Smooth muscle cell (in vitro differentiated cells): ENCODE measurements around the gene YIPF2. TPM values are rescaled to one million over a fixed set of nuclear protein-coding genes. Genes with fewer than 3 reads are reported as not detected.

Source experiments
- DNase-seq: peaks from one replicate; lab custom pipeline; 2025; ENCODE audit not compliant: unreplicated experiment; lab: John Stamatoyannopoulos, UW
- H2AFZ ChIP-seq: fragments of 200-600 bp; sonication (generic); 2 replicates; pipeline ENCODE4 v1.6.0; 2016; ENCODE audit warnings: antibody characterized with exemption, low read depth, mild to moderate bottlenecking
- H3F3A ChIP-seq: fragments of 200-600 bp; sonication (generic); 2 replicates; pipeline ENCODE4 v1.6.0; 2017; ENCODE audit warnings: antibody characterized with exemption, low read depth
- H3K27ac ChIP-seq: fragments of 200-600 bp; sonication (generic); 2 replicates; pipeline ENCODE4 v1.5.1; 2016; ENCODE audit warnings: low read depth, mild to moderate bottlenecking
- H3K27me3 ChIP-seq: fragments of 200-600 bp; sonication (generic); 2 replicates; pipeline ENCODE4 v1.6.1; 2016; ENCODE audit warnings: low read depth, mild to moderate bottlenecking
- H3K36me3 ChIP-seq: fragments of 200-600 bp; sonication (generic); 2 replicates; pipeline ENCODE4 v1.5.1; 2016; ENCODE audit warnings: low read depth
- H3K4me1 ChIP-seq: fragments of 200-600 bp; sonication (generic); 2 replicates; pipeline ENCODE4 v1.5.1; 2016; ENCODE audit warnings: low read depth
- H3K4me2 ChIP-seq: fragments of 200-600 bp; sonication (generic); 2 replicates; pipeline ENCODE4 v1.6.0; 2016; ENCODE audit warnings: mild to moderate bottlenecking
- H3K4me3 ChIP-seq: fragments of 200-600 bp; sonication (generic); 2 replicates; pipeline ENCODE4 v1.5.1; 2016; ENCODE audit warnings: mild to moderate bottlenecking
- H3K79me2 ChIP-seq: fragments of 200-600 bp; sonication (generic); 2 replicates; pipeline ENCODE4 v1.6.0; 2016; ENCODE audit warnings: low read depth, mild to moderate bottlenecking
- H3K9ac ChIP-seq: fragments of 200-600 bp; sonication (generic); 2 replicates; pipeline ENCODE4 v1.6.0; 2016; ENCODE audit warnings: low read depth
- H3K9me3 ChIP-seq: fragments of 200-600 bp; sonication (generic); replicated peaks from 2 replicates; pipeline ENCODE4 v1.5.1; 2016; ENCODE audit warnings: low read depth
- H4K20me1 ChIP-seq: fragments of 200-600 bp; sonication (generic); 2 replicates; pipeline ENCODE4 v1.6.0; 2016; ENCODE audit warnings: low read depth
- WGBS: methylation state at CpG from one replicate; pipeline ENCODE4 v1.1.7; 2016; ENCODE audit warnings: low lambda C conversion rate; 5-methylcytosine and 5-hydroxymethylcytosine counted together
- polyA plus RNA-seq: library from polyadenylated mRNA; unstranded; fragments of >200 nt; fragmentation: Nextera tagmentation; extraction: Ambion mirVana; gene quantifications from 2 replicates; pipeline ENCODE4 v1.2.1, GENCODE V29; 2016
- total RNA-seq: library from RNA; depleted of rRNA; stranded (reverse); fragments of >200 nt; gene quantifications from 2 replicates; pipeline ENCODE4 v1.2.3, GENCODE V29; 2014
- TF ChIP-seq, protein P1 (sequence below): fragments of 200-600 bp; sonication (generic); IDR thresholded peaks from 2 replicates; pipeline ENCODE4 v1.5.1; 2017; ENCODE audit warnings: borderline replicate concordance, mild to moderate bottlenecking, antibody characterized with exemption; ENCODE audit not compliant: insufficient read depth, poor library complexity, severe bottlenecking

Gene YIPF2
- total and polyA plus RNA-seq, 2 experiments from 2014 or later: 90.6 to 106 TPM

DNA sequence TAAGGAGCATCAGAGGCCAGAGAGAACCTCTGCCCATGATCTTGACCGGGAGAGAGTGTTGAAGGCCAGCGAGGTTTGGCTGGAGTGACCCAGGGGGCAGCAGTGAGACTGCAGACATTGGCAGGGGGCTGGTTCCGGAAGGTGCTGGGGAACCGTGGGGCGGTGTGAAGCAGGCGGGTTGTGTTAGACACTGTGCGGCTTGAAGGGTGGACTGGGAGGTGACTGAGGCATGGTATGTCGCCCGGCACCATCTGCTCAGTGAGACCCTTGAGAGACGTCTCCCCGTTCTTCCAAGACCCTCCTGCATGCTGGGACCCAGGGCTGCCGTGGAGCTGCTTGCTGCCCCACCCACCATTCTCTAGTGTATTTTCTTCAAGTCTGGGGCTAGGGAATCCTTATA lies 32.5 kb downstream of the YIPF2 start:
- no peaks in the 10 kb centered on the region for H3K36me3 ChIP-seq
- TF ChIP-seq, protein P1, sequence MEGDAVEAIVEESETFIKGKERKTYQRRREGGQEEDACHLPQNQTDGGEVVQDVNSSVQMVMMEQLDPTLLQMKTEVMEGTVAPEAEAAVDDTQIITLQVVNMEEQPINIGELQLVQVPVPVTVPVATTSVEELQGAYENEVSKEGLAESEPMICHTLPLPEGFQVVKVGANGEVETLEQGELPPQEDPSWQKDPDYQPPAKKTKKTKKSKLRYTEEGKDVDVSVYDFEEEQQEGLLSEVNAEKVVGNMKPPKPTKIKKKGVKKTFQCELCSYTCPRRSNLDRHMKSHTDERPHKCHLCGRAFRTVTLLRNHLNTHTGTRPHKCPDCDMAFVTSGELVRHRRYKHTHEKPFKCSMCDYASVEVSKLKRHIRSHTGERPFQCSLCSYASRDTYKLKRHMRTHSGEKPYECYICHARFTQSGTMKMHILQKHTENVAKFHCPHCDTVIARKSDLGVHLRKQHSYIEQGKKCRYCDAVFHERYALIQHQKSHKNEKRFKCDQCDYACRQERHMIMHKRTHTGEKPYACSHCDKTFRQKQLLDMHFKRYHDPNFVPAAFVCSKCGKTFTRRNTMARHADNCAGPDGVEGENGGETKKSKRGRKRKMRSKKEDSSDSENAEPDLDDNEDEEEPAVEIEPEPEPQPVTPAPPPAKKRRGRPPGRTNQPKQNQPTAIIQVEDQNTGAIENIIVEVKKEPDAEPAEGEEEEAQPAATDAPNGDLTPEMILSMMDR: no peak
- H3K4me1 ChIP-seq: peaks cover 5% of the 10 kb centered on the region
- no peak overlapping the region for H3K4me3 ChIP-seq
- H3K27me3 ChIP-seq: no peaks in the 10 kb centered on the region
- WGBS: 86% methylated on average over 12 of the region's 12 CpGs
- no peak for DNase-seq
- no peak overlapping the region for H3K4me2 ChIP-seq
- no peaks in the 10 kb centered on the region for H3K9me3 ChIP-seq
- H4K20me1 ChIP-seq: peaks cover 99% of the 10 kb centered on the region
- peaks cover 86% of the 10 kb centered on the region for H3K79me2 ChIP-seq
- H3K27ac ChIP-seq: no peak overlapping the region
- no peaks in the 10 kb centered on the region for H3F3A ChIP-seq
- no peak overlapping the region for H2AFZ ChIP-seq
- no peak overlapping the region for H3K9ac ChIP-seq

DNA sequence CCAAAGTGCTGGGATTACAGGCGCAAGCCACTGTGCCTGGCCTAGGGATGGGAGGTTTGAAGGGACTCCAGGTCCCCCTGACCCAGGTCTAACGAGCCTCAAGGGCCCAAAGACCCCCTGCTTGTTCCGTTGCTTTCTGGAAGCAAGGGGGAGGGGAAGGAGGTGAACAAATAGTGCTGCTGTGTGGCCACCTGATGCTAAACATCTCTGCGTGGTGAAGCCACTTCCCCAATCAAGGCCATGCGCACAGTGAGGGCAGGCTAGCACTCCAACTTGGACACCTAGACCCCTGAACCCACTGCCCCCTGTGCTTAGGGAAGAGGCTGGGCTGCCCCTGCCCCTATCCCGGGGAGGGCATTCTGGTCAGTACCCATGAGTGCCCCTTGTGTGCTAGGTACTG lies 33.1 kb downstream of the YIPF2 start:
- WGBS: 93% methylated on average over 6 of the region's 6 CpGs
- Histone ChIP-seq H3K4me3 (no peak overlapping the region), H4K20me1 (peaks cover 97% of the 10 kb centered on the region), H3K79me2 (peaks cover 85% of the 10 kb centered on the region), H3K9me3 (no peaks in the 10 kb centered on the region), H3K27ac (no peak overlapping the region), H2AFZ (no peak overlapping the region), H3K4me1 (peaks cover 6% of the 10 kb centered on the region), H3F3A (no peaks in the 10 kb centered on the region), H3K4me2 (no peak overlapping the region), H3K9ac (no peak overlapping the region), H3K27me3 (no peaks in the 10 kb centered on the region), H3K36me3 (no peaks in the 10 kb centered on the region)
- TF ChIP-seq, protein P1: no peak
- no peak for DNase-seq

DNA sequence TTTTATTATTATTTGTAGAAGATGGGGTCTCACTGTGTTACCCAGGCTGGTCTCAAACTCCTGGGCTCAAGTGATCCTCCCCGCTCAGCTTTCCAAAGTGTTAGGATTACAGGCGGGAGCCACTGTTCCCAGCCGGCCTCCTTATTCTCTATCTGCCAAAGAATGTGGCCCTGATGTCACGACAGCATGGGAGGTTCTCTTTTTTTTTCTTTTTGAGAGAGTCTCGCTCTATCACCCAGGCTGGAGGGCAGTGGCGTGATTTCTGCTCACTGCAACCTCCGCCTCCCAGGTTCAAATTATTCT lies 33.6 kb downstream of the YIPF2 start:
- Histone ChIP-seq H4K20me1 (peaks cover 97% of the 10 kb centered on the region), H2AFZ (no peak overlapping the region), H3K79me2 (peaks cover 85% of the 10 kb centered on the region), H3K9me3 (no peaks in the 10 kb centered on the region), H3K4me1 (peaks cover 6% of the 10 kb centered on the region), H3K4me2 (no peak overlapping the region), H3K4me3 (no peak overlapping the region), H3K27me3 (no peaks in the 10 kb centered on the region), H3K9ac (no peak overlapping the region), H3F3A (no peaks in the 10 kb centered on the region), H3K36me3 (no peaks in the 10 kb centered on the region), H3K27ac (no peak overlapping the region)
- DNase-seq: no peak
- 93% methylated on average over 7 of the region's 7 CpGs for WGBS
- TF ChIP-seq, protein P1: no peak

DNA sequence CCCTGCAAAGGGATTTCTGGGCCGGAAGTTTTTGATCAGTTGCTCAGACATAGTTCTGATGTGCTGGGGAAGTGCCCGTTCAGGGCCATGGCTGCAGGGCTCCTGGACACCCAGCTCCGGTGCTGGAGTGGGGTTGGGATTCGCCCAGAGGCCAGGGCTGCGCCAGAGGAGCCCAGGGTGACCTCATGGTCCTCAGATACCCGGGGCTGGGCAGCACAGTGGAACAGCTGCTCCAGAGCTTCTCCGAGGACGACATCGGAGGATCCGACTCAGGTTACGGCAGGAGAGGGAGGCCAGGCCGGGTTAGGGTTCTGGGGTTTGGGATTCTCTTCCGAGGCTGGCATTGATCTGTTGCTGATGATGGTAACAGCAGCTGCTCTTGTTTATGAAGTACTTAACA lies 36.2 kb downstream of the YIPF2 start:
- H3F3A ChIP-seq: peaks cover under 1% of the 10 kb centered on the region
- no peaks in the 10 kb centered on the region for H3K9me3 ChIP-seq
- H3K9ac ChIP-seq: no peak overlapping the region
- H3K4me2 ChIP-seq: no peak overlapping the region
- TF ChIP-seq, protein P1: no peak
- no peaks in the 10 kb centered on the region for H3K27me3 ChIP-seq
- H3K27ac ChIP-seq: no peak overlapping the region
- peaks cover 88% of the 10 kb centered on the region for H3K79me2 ChIP-seq
- no peaks in the 10 kb centered on the region for H3K36me3 ChIP-seq
- peaks cover 98% of the 10 kb centered on the region for H4K20me1 ChIP-seq
- H2AFZ ChIP-seq: no peak overlapping the region
- WGBS: 88% methylated on average over 13 of the region's 13 CpGs
- no peak overlapping the region for H3K4me3 ChIP-seq
- H3K4me1 ChIP-seq: peaks cover 23% of the 10 kb centered on the region
- no peak for DNase-seq
